WTC11 (cell line): ENCODE data around the gene SLC2A4RG. TPM values are rescaled to one million over a fixed set of nuclear protein-coding genes. Genes with fewer than 3 reads are reported as not detected.

ENCODE experiments used
- ATF3 ChIP-seq: sonication (generic); formaldehyde crosslinking; conservative IDR thresholded peaks from 2 replicates; pipeline ENCODE4 v1.8.1; 2022; ENCODE audit warnings: mild to moderate bottlenecking, missing genetic modification reagents
- CREM ChIP-seq: sonication (generic); formaldehyde crosslinking; IDR thresholded peaks from 2 replicates; pipeline ENCODE4 v1.8.1; 2022; ENCODE audit warnings: mild to moderate bottlenecking, missing genetic modification reagents, moderate library complexity
- ELF4 ChIP-seq: sonication (generic); formaldehyde crosslinking; IDR thresholded peaks from 2 replicates; pipeline ENCODE4 v1.8.1; 2022; ENCODE audit warnings: low read depth, mild to moderate bottlenecking, moderate library complexity, missing genetic modification reagents
- ETV6 ChIP-seq: sonication (generic); formaldehyde crosslinking; IDR thresholded peaks from 2 replicates; pipeline ENCODE4 v1.8.1; 2022; ENCODE audit warnings: mild to moderate bottlenecking, missing genetic modification reagents
- FOXK1 ChIP-seq: sonication (generic); formaldehyde crosslinking; IDR thresholded peaks from 2 replicates; pipeline ENCODE4 v1.8.0; 2022; ENCODE audit warnings: mild to moderate bottlenecking, moderate library complexity, missing genetic modification reagents
- FOXP4 ChIP-seq: sonication (generic); formaldehyde crosslinking; IDR thresholded peaks from 2 replicates; pipeline ENCODE4 v1.8.0; 2022; ENCODE audit warnings: mild to moderate bottlenecking, missing genetic modification reagents
- GABPB1 ChIP-seq: sonication (generic); formaldehyde crosslinking; IDR thresholded peaks from 2 replicates; pipeline ENCODE4 v1.8.1; 2023; ENCODE audit warnings: mild to moderate bottlenecking, missing genetic modification reagents
- HMGXB4 ChIP-seq: sonication (generic); formaldehyde crosslinking; IDR thresholded peaks from 2 replicates; pipeline ENCODE4 v1.8.1; 2023; ENCODE audit warnings: mild to moderate bottlenecking, moderate library complexity, missing genetic modification reagents
- IRF2 ChIP-seq: sonication (generic); formaldehyde crosslinking; IDR thresholded peaks from 2 replicates; pipeline ENCODE4 v1.8.0; 2022; ENCODE audit warnings: low read depth, missing genetic modification reagents, borderline replicate concordance
- KAT7 ChIP-seq: sonication (generic); formaldehyde crosslinking; IDR thresholded peaks from 2 replicates; pipeline ENCODE4 v1.8.1; 2023; ENCODE audit warnings: missing genetic modification reagents, mild to moderate bottlenecking, borderline replicate concordance
- MAX ChIP-seq: sonication (generic); formaldehyde crosslinking; IDR thresholded peaks from 2 replicates; pipeline ENCODE4 v1.8.0; 2022; ENCODE audit warnings: mild to moderate bottlenecking, missing genetic modification reagents
- MLX ChIP-seq: sonication (generic); formaldehyde crosslinking; IDR thresholded peaks from 2 replicates; pipeline ENCODE4 v1.8.1; 2023; ENCODE audit warnings: mild to moderate bottlenecking, missing genetic modification reagents, moderate library complexity
- PRRX2 ChIP-seq: fragments of 250-450 bp; sonication (Bioruptor Pico); IDR thresholded peaks from 2 replicates; pipeline ENCODE4 v1.8.0; 2021; ENCODE audit warnings: mild to moderate bottlenecking
- RELA ChIP-seq: sonication (generic); formaldehyde crosslinking; IDR thresholded peaks from 2 replicates; pipeline ENCODE4 v1.8.1; 2022; ENCODE audit warnings: missing genetic modification reagents, mild to moderate bottlenecking, borderline replicate concordance
- SMAD4 ChIP-seq: sonication (generic); formaldehyde crosslinking; IDR thresholded peaks from 2 replicates; pipeline ENCODE4 v1.8.0; 2022; ENCODE audit warnings: mild to moderate bottlenecking, missing genetic modification reagents
- SOX15 ChIP-seq: fragments of 250-450 bp; sonication (Bioruptor Pico); IDR thresholded peaks from 2 replicates; pipeline ENCODE4 v1.9.0; 2021; ENCODE audit warnings: mild to moderate bottlenecking
- ZBTB21 ChIP-seq: sonication (generic); formaldehyde crosslinking; IDR thresholded peaks from 2 replicates; pipeline ENCODE4 v1.8.1; 2023; ENCODE audit warnings: mild to moderate bottlenecking, missing genetic modification reagents, borderline replicate concordance
- ZMAT4 ChIP-seq: fragments of 250-450 bp; sonication (Bioruptor Pico); IDR thresholded peaks from 2 replicates; pipeline ENCODE4 v1.9.0; 2021; ENCODE audit warnings: mild to moderate bottlenecking
- ZNF423 ChIP-seq: fragments of 250-450 bp; sonication (Bioruptor Pico); IDR thresholded peaks from 2 replicates; pipeline ENCODE4 v2.1.2; 2022; ENCODE audit warnings: mild to moderate bottlenecking, moderate library complexity
- ZNF671 ChIP-seq: fragments of 250-450 bp; sonication (Bioruptor Pico); IDR thresholded peaks from 2 replicates; pipeline ENCODE4 v1.8.0; 2021; ENCODE audit warnings: mild to moderate bottlenecking
- total RNA-seq: library from RNA; stranded (reverse); gene quantifications from 3 replicates; pipeline ENCODE4 v1.2.3, GENCODE V29; 2021
- TF ChIP-seq, protein P1 (sequence below): sonication (generic); formaldehyde crosslinking; IDR thresholded peaks from 2 replicates; pipeline ENCODE4 v1.8.1; 2022; ENCODE audit warnings: mild to moderate bottlenecking, missing genetic modification reagents, moderate library complexity, borderline replicate concordance
- TF ChIP-seq, protein P2 (sequence below): sonication (generic); formaldehyde crosslinking; IDR thresholded peaks from 2 replicates; pipeline ENCODE4 v1.8.0; 2023; ENCODE audit warnings: missing genetic modification reagents, mild to moderate bottlenecking, borderline replicate concordance
- TF ChIP-seq, protein P3 (sequence below): fragments of 250-450 bp; sonication (Bioruptor Pico); conservative IDR thresholded peaks from 2 replicates; pipeline ENCODE4 v1.9.0; 2021; ENCODE audit warnings: mild to moderate bottlenecking

The SLC2A4RG gene
- total RNA-seq, 1 experiment from 2014 or later, result 43.3 TPM

DNA sequence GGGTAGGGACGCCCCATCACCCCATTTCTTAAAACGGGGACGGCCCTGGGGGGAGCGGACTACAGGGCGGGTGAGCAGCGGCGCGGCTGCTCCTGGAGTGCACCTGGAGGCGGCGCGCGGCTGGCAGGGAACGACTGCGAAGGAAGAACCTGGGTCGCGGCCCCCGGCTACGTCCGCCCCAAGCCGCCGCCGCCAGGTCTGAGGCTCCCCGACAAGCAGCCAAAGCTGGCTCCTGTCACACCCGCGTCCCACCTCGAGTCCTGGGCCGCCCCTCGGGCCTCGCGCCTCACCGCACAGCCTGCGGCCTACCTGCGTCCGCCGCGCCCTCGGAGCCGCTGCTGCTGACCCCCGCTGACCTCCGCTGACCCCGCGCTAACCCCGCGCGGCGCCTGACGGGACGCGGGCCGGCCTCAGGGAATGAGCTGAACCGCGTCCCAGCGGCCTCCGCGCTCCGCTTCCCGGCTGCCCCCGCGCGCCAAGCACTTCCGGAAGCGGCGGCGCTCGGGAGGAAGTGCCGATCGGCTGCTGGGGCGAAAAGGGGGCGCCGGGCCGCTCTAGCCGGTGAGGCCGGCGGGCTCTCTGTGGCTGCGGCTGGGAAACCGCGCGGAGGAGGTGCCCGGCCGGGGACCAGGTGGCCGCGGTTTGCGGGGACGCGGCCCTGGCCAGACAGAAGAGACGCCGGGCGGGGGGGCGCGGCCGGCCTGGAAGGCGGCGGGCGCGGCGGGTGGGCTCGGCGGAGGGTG is 31.8 kb upstream of the SLC2A4RG start, which contains the start of the genes ARFRP1 and ZGPAT (continued):
- TF ChIP-seq FOXK1 (CRISPR knock-in tag) (peak; percentile 97), KAT7 (CRISPR knock-in tag) (peak; percentile 66; the same call in 1 of the 2 replicates), SOX15 (CRISPR knock-in tag) (no peak), ZNF423 (CRISPR knock-in tag) (no peak), CREM (CRISPR knock-in tag) (peak; percentile 69; the same call in 1 of the 2 replicates), GABPB1 (CRISPR knock-in tag) (peak; percentile 91), ELF4 (CRISPR knock-in tag) (peak; percentile 92), MAX (no peak), ZMAT4 (CRISPR knock-in tag) (no peak), IRF2 (CRISPR knock-in tag) (no peak), SMAD4 (no peak), HMGXB4 (CRISPR knock-in tag) (peak; percentile 96; the same call in 1 of the 2 replicates), ZBTB21 (CRISPR knock-in tag) (peak; percentile 76; the same call in 1 of the 2 replicates), FOXP4 (CRISPR knock-in tag) (peak; percentile 91), MLX (CRISPR knock-in tag) (no peak), ETV6 (peak; percentile 87), RELA (CRISPR knock-in tag) (peak; percentile 90; the same call in 1 of the 2 replicates), PRRX2 (CRISPR knock-in tag) (no peak), ZNF671 (no peak), ATF3 (CRISPR knock-in tag) (no peak)
- TF ChIP-seq, protein P1, sequence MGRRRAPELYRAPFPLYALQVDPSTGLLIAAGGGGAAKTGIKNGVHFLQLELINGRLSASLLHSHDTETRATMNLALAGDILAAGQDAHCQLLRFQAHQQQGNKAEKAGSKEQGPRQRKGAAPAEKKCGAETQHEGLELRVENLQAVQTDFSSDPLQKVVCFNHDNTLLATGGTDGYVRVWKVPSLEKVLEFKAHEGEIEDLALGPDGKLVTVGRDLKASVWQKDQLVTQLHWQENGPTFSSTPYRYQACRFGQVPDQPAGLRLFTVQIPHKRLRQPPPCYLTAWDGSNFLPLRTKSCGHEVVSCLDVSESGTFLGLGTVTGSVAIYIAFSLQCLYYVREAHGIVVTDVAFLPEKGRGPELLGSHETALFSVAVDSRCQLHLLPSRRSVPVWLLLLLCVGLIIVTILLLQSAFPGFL (CRISPR knock-in tag), result no peak
- TF ChIP-seq, protein P2, sequence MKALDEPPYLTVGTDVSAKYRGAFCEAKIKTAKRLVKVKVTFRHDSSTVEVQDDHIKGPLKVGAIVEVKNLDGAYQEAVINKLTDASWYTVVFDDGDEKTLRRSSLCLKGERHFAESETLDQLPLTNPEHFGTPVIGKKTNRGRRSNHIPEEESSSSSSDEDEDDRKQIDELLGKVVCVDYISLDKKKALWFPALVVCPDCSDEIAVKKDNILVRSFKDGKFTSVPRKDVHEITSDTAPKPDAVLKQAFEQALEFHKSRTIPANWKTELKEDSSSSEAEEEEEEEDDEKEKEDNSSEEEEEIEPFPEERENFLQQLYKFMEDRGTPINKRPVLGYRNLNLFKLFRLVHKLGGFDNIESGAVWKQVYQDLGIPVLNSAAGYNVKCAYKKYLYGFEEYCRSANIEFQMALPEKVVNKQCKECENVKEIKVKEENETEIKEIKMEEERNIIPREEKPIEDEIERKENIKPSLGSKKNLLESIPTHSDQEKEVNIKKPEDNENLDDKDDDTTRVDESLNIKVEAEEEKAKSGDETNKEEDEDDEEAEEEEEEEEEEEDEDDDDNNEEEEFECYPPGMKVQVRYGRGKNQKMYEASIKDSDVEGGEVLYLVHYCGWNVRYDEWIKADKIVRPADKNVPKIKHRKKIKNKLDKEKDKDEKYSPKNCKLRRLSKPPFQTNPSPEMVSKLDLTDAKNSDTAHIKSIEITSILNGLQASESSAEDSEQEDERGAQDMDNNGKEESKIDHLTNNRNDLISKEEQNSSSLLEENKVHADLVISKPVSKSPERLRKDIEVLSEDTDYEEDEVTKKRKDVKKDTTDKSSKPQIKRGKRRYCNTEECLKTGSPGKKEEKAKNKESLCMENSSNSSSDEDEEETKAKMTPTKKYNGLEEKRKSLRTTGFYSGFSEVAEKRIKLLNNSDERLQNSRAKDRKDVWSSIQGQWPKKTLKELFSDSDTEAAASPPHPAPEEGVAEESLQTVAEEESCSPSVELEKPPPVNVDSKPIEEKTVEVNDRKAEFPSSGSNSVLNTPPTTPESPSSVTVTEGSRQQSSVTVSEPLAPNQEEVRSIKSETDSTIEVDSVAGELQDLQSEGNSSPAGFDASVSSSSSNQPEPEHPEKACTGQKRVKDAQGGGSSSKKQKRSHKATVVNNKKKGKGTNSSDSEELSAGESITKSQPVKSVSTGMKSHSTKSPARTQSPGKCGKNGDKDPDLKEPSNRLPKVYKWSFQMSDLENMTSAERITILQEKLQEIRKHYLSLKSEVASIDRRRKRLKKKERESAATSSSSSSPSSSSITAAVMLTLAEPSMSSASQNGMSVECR (CRISPR knock-in tag), result peak; percentile 60; the same call in 1 of the 2 replicates
- TF ChIP-seq, protein P3, sequence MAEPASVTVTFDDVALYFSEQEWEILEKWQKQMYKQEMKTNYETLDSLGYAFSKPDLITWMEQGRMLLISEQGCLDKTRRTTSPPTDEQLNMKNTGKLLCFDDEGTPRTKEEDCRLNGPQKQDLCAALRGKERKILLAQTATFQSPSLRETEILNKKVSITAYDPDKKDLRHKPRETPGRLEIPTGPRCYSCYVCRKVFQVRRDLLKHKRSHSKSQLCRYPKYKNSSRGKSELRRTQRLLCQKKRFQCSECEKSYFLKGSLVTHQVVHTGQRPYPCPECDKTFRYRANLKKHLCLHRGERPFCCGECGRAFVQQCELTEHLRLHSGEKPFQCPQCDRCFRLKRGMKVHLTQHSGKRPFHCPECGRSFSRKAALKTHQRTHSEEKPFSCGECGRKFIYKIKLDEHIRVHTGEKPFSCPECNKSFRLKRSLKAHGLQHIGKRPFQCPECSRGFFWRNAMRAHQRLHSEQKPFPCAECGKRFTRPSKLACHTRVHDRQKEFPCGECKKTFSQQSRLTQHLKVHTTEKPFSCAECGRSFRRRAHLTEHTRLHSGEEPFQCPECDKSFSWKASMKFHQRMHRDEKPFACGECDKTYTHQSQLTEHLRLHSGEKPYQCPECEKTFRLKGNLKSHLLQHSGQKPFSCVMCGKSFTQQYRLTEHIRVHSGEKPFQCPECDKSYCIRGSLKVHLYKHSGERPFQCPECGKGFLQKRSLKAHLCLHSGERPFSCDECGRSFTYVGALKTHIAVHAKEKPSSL (CRISPR knock-in tag), result no peak
